ENCODE measurements around the gene GHRHR.
A peak's percentile ranks its signal among the peaks of the same experiment; 100 is the strongest.

The GHRHR gene

DNA sequence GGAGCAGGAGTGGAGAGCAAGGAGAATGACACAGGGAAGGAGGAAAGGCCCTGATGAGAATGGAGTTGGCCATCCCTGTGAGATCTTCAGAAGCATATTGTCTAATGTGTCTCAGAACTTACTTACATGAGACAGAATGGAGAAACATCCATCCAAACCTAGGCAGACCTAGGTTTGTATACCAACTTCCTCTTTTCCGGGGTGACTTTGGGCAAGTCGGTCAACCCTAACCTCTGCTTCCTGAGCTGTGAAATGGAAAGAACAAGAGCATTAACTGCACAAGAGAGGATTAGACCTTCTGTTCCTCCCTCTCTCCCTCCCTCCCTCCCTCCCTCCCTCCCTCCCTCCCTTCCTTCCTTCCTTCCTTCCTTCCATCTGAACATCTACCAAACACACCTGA lies 4.5 kb downstream of the GHRHR start:
- no peak for DNase-seq (ENCODE audit: low read depth in 2 of 3, low spot score in 1 of 3)

DNA sequence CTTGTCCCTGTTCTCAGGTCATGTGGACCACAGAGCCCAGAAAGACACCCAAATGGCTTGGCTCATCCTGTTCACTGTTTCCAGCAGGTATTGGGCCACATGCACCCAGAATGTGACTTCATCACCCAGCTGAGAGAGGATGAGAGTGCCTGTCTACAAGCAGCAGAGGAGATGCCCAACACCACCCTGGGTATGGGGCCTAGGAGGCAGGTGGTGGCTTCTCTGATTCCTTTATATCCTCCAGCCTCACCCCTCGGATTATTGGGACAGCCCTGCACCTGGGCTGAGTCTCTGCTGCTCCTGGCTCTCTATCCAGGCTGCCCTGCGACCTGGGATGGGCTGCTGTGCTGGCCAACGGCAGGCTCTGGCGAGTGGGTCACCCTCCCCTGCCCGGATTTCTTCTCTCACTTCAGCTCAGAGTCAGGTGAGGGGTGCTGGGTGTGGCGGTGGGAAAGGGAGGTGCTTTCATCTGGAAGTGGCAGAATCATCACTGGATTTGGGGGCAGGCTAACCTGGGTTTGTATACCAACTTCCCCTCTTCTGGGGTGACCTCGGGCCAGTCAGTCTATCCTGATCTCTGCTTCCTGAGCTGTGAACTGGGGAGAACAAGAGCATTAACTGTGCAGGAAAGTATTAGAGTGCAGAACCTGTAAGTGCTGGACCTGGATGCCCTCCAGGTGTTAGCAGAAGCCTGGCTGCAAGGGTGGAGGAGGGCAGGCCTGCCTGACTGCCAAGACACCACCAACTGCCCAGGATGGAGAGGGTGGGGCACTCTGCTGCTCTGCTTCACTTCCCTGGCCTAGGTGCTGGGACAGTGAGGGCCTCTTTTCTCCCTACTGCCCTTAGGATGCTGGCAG lies 5.2 kb downstream of the GHRHR start:
- no peak for DNase-seq (ENCODE audit: low read depth in 2 of 3, low spot score in 1 of 3)

DNA sequence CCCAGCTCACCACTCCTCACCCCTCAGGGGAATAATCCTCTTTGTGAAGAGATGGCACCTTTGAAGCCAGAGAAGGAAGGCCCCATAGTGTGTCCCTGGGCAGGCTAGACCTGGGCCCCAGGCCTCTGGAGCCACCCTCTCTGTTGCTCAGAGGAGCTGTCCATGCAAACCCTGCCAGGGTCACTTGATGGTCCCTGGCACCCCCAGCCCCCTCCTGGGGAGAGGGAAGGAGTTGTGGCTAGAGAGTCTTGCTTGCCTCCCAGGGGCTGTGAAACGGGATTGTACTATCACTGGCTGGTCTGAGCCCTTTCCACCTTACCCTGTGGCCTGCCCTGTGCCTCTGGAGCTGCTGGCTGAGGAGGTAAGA lies 5.8 kb downstream of the GHRHR start:
- no peak for DNase-seq (ENCODE audit: low read depth in 2 of 3, low spot score in 1 of 3)

GRCh38 chr7:30970074-30970473 lies 6.3 kb downstream of the GHRHR start:
- no peak for DNase-seq (ENCODE audit: low read depth in 2 of 3, low spot score in 1 of 3)

GRCh38 chr7:30970594-30971094 lies 6.9 kb downstream of the GHRHR start:
- DNase-seq (ENCODE audit: low read depth in 2 of 3, low spot score in 1 of 3): no peak

GRCh38 chr7:30971440-30971839 lies 7.7 kb downstream of the GHRHR start:
- no peak for DNase-seq (ENCODE audit: low read depth in 2 of 3, low spot score in 1 of 3)

GRCh38 chr7:30971840-30972563 lies 8.2 kb downstream of the GHRHR start:
- DNase-seq (ENCODE audit: low read depth in 2 of 3, low spot score in 1 of 3): no peak

- no peak for DNase-seq (ENCODE audit: low read depth in 2 of 3, low spot score in 1 of 3)
These were observed 9.5 kb downstream of the GHRHR start for GRCh38 chr7:30973292-30973691.

- DNase-seq (ENCODE audit: low read depth in 2 of 3, low spot score in 1 of 3): no peak
These were observed 10.2 kb downstream of the GHRHR start for GRCh38 chr7:30973791-30974604.

GRCh38 chr7:30974605-30975255 lies 11.0 kb downstream of the GHRHR start:
- peak; percentile 34 to 50 (median 35) for DNase-seq (ENCODE audit: low read depth in 2 of 3, low spot score in 1 of 3)

DNA sequence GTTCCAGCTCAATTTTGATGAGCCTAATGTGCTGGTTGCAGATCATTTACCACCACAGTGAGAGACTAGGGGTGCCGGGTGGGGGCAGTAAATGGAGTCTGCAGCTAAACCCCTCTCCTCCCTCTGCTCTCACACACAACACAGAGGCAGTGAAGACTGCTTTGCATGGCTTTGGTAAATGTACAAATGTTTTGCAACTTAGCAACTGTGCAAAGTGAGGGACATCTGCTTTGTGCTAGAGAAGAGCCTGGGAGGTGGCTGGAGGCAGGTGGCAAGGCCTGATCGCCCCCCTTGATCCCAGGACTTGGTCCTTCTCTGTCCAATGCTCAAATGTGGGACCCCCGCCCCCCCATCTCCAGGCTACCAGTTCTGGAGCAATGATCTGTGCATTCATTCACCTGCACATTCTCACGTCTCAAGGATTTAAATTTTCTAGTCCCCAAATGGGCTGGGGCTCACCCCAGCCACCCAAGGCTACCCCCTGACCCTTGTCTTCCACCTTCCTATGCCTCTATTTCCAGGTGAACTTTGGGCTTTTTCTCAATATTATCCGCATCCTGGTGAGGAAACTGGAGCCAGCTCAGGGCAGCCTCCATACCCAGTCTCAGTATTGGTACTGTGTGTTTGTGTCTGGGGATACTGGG lies 11.6 kb downstream of the GHRHR start:
- DNase-seq (ENCODE audit: low read depth in 2 of 3, low spot score in 1 of 3): no peak

DNA sequence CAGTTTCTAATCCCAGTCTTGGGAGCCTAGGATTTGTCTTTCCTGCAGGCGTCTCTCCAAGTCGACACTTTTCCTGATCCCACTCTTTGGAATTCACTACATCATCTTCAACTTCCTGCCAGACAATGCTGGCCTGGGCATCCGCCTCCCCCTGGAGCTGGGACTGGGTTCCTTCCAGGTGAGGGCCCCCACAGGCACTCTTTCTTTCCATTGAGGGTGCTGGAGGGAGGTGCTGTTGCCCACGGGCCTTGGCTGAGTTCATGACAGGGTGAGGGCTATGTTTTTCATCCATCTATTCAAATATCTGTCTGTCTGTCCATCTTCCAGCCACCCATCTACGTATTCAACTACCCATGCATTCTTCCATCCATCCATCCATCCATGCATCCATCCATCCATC lies 12.6 kb downstream of the GHRHR start:
- no peak for DNase-seq (ENCODE audit: low read depth in 2 of 3, low spot score in 1 of 3)

DNA sequence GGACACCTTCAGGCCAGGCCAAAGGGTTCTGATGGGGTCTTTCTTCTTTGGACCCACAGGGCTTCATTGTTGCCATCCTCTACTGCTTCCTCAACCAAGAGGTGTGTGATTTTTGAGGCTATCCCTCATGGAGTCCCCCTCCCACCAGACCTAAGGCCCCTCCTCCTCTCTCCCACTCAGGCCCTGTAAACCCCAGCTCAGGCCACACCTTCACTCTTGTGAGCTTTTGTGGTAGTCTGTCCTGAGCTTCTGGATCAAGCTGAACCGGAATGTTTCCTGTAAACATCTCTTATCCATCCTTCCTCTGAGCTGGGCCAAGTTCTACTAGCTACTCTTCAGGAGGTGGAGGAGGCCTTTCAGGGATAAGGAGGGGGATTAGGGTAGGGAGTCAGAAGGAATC lies 13.5 kb downstream of the GHRHR start:
- DNase-seq (ENCODE audit: low read depth in 2 of 3, low spot score in 1 of 3): no peak

GRCh38 chr7:30977896-30978564 lies 14.3 kb downstream of the GHRHR start:
- no peak for DNase-seq (ENCODE audit: low read depth in 2 of 3, low spot score in 1 of 3)

- DNase-seq (ENCODE audit: low read depth in 2 of 3, low spot score in 1 of 3): no peak
These were observed 15.3 kb downstream of the GHRHR start for GRCh38 chr7:30979027-30979426.

GRCh38 chr7:30980194-30980593 lies 16.4 kb downstream of the GHRHR start:
- DNase-seq (ENCODE audit: low read depth in 2 of 3, low spot score in 1 of 3): no peak

- DNase-seq (ENCODE audit: low read depth in 2 of 3, low spot score in 1 of 3): no peak
These were observed 17.0 kb downstream of the GHRHR start for GRCh38 chr7:30980751-30981150.

DNA sequence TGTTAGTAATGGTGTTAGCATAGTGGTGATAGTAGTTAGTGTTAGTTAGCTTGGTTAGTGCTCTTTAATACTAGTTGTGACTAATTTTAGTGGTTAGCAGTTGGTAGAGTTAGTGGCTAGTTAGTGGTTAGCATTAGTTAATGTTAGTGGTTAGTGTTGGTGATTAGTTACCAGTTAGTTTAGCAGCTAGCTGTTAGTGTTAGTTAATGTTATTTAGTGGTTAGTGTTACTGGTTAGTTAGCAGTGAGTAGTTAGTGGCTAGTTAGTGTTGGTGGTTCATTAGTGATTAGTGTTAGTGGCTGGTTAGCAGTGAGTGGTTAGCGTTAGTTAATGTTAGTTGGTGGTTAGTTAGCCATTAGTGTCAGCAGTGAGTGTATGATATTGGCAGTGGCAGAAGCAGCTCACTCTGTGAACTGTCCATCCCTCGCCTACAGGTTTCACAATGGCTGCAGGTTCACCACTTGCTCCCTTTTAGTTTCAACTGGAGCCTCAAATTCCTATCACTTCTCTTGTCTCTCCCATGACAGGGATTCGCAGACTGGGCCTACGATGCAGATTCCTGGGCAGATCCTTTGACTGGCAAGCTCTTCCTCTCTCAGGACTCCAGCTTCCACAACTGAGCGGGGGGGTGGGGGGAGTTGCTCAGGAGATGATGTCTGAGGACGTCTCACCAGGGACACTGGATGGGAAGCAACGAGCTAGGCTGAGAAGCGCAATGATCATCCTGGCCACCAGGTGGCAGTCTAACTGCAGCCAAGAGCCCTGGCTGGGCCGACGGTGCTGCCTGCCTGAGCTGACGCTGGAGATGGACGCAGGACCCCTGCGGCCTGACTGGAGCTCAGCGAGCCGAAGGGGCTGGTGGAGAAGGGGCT lies 19.5 kb downstream of the GHRHR start:
- DNase-seq (ENCODE audit: low read depth in 2 of 3, low spot score in 1 of 3): peak; percentile 62 to 83 (median 67)

DNA sequence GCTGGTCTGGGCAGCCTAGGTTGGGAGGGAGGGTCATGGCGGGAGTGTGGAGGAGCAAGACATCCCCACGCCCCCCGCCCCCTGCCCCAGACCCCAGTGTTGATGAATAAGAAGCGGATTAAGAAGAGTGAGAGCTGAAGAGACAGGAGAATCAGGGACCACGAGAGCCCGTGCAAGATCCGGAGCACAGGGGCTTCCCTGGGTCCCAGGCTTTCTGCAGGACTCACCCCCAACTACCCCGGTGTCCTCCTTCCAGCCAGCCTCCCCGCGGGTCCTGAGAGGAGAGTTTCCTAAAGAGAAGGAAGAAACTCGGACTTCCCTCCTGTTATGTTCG lies 20.1 kb downstream of the GHRHR start:
- no peak for DNase-seq (ENCODE audit: low read depth in 2 of 3, low spot score in 1 of 3)

Measured in stimulated activated CD4-positive, alpha-beta T cell treated with anti-CD3 and anti-CD28 coated beads, Interleukin-12 subunit alpha, Interleukin-12 subunit beta, amount 100 ng/mL, for 48 hours (primary cell).